ENCODE data around the gene FLVCR1.

Gene FLVCR1

DNA sequence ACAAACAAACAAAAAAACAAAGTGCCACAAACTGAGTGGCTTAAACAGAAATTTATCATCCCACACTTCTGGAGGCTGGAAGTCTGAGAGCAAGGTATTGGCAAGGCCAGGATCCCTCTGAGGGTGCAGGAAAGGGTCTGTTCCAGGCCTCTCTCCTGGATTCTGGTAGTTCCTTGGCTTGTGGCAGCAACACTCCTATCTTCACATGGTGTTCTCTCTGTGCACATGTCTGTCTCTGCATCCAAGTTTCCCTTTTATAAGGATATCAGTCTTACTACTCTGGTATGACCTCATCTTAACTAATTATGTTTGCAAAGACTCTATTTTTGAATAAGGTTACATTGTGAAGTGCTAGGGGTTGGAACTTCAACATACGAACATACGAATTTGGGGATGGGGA is 87.0 kb downstream of the FLVCR1 start:
- TF ChIP-seq, protein P1, sequence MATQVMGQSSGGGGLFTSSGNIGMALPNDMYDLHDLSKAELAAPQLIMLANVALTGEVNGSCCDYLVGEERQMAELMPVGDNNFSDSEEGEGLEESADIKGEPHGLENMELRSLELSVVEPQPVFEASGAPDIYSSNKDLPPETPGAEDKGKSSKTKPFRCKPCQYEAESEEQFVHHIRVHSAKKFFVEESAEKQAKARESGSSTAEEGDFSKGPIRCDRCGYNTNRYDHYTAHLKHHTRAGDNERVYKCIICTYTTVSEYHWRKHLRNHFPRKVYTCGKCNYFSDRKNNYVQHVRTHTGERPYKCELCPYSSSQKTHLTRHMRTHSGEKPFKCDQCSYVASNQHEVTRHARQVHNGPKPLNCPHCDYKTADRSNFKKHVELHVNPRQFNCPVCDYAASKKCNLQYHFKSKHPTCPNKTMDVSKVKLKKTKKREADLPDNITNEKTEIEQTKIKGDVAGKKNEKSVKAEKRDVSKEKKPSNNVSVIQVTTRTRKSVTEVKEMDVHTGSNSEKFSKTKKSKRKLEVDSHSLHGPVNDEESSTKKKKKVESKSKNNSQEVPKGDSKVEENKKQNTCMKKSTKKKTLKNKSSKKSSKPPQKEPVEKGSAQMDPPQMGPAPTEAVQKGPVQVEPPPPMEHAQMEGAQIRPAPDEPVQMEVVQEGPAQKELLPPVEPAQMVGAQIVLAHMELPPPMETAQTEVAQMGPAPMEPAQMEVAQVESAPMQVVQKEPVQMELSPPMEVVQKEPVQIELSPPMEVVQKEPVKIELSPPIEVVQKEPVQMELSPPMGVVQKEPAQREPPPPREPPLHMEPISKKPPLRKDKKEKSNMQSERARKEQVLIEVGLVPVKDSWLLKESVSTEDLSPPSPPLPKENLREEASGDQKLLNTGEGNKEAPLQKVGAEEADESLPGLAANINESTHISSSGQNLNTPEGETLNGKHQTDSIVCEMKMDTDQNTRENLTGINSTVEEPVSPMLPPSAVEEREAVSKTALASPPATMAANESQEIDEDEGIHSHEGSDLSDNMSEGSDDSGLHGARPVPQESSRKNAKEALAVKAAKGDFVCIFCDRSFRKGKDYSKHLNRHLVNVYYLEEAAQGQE (IDR thresholded peaks at IDR 0.05; ENCODE audit: low read depth), result no peak
- TF ChIP-seq EGR1 (IDR thresholded peaks at IDR 0.05), result no peak
- no peak for TF ChIP-seq RAD21 (IDR thresholded peaks at IDR 0.05; ENCODE audit: low read depth)
- TF ChIP-seq NFIC (IDR thresholded peaks at IDR 0.05), result no peak
- TF ChIP-seq CREB1 (IDR thresholded peaks at IDR 0.05; ENCODE audit: low read depth), result no peak
- TF ChIP-seq FOXM1 (IDR thresholded peaks at IDR 0.05; ENCODE audit: borderline replicate concordance, low read depth), result no peak
- no peak for TF ChIP-seq YY1 (IDR thresholded peaks at IDR 0.05; ENCODE audit: low read depth)

DNA sequence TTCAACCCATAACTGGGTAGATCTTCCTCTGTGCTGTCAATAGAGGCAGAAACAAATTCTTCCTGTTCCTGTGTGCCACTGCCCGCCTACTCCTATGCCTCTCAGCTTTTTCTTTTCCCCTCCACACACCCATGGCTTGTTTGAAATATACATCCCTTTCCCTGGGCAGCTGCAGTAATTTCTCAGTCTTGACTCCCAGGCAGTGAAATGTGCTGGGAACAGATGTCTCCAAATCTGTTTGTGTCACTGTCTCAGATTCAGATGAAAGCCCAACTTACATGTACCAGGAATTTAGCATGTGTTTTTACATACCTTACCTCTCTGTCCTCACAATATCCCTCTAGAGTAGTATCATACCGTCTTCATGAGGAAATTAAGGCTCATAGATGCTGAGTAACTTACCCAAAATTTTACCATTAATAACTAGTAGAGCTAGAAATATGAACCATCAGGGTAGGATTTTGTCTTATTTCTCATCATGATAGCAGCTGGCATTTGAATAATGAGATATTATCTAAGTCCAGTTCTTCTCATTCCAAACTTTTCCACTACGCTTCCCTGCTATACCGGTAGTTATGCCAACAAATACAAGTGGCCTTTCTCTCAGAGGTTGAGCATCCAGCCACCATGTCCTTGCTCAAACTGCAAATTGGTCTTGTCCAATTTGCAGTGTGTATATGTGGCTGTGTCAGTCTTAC is 87.5 kb downstream of the FLVCR1 start:
- TF ChIP-seq FOXM1 (IDR thresholded peaks at IDR 0.05; ENCODE audit: borderline replicate concordance, low read depth), result no peak
- no peak for TF ChIP-seq CEBPB (IDR thresholded peaks at IDR 0.05)
- TF ChIP-seq YY1 (IDR thresholded peaks at IDR 0.05; ENCODE audit: low read depth), result no peak
- TF ChIP-seq TAF1 (IDR thresholded peaks at IDR 0.05; ENCODE audit: low read depth), result no peak
- TF ChIP-seq NFIC (IDR thresholded peaks at IDR 0.05), result no peak

DNA sequence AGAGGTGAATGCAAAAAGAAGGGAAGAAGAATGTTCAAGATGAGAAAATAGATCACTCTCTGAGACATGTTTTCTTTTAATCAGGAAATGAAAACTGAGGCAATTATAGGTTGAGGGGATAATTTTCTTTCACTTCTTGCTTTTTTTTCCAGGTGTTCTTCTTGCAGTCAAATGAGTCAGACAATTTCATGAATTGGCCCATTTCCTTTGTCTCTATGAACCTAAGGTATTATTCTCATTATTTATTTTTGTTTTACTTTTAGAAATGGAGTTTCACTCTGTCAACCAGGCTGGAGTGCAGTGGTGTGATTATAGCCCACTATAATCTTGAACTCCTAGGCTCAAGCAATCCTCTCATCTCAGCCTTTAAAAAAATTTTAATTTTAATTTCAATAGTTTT is 88.8 kb downstream of the FLVCR1 start:
- no peak for TF ChIP-seq TAF1 (IDR thresholded peaks at IDR 0.05; ENCODE audit: low read depth)
- TF ChIP-seq, protein P2, sequence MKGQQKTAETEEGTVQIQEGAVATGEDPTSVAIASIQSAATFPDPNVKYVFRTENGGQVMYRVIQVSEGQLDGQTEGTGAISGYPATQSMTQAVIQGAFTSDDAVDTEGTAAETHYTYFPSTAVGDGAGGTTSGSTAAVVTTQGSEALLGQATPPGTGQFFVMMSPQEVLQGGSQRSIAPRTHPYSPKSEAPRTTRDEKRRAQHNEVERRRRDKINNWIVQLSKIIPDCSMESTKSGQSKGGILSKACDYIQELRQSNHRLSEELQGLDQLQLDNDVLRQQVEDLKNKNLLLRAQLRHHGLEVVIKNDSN (IDR thresholded peaks at IDR 0.05), result no peak

Data from Ishikawa (cell line).